Stomach (tissue), 9 donors: ENCODE data around the gene SDK2. TPM values are rescaled to one million over a fixed set of nuclear protein-coding genes. Genes with fewer than 3 reads are reported as not detected.

Experiments
- DNase-seq, 2 donors: peaks; one replicate each; pipeline versions ENCODE4 v3.0.0 to v3.0.0-alpha.2; 2013 to 2019
- H3K27ac ChIP-seq, 5 donors: fragments of 200-600 bp in 4 of 5; sonication (generic) in 4 of 5; one replicate each; pipeline ENCODE4 v1.5.1; 2013 to 2019; ENCODE audit warnings: mild to moderate bottlenecking in 1 of 5, moderate library complexity in 1 of 5
- H3K27me3 ChIP-seq, 3 donors: fragments of 200-600 bp; sonication (generic); one replicate each; pipeline ENCODE4 v1.5.1; 2017 to 2019; ENCODE audit warnings: mixed run types in 1 of 3
- H3K36me3 ChIP-seq, 4 donors: fragments of 200-600 bp; sonication (generic); 1 replicate in 3 of 4; 2 replicates in 1 of 4; pipeline ENCODE4 v1.5.1; 2016 to 2019
- H3K4me1 ChIP-seq, 4 donors: fragments of 200-600 bp; sonication (generic); one replicate each; pipeline ENCODE4 v1.5.1; 2016 to 2019
- H3K4me3 ChIP-seq, 4 donors: fragments of 200-600 bp; sonication (generic) in 3 of 4; one replicate each; pipeline ENCODE4 v1.5.1; 2016 to 2019; ENCODE audit warnings: mild to moderate bottlenecking in 1 of 4
- H3K9me3 ChIP-seq, 4 donors: fragments of 200-600 bp; sonication (generic); one replicate each; pipeline ENCODE4 v1.5.1; 2016 to 2019
- CTCF ChIP-seq, 7 experiments: fragments of 450-650 bp in 4 of 7; fragments of 200-600 bp in 3 of 7; sonication (generic) in 3 of 7; IDR thresholded peaks; one replicate each; pipeline ENCODE4 v1.5.1; 2016 to 2019; ENCODE audit warnings: antibody characterized with exemption in 7 of 7, control low read depth in 2 of 7, mild to moderate bottlenecking in 1 of 7
- EP300 ChIP-seq: sonication (generic); formaldehyde crosslinking; IDR thresholded peaks from one replicate; pipeline ENCODE4 v1.6.1; 2017; ENCODE audit warnings: antibody characterized with exemption
- POLR2A ChIP-seq, 4 donors: fragments of 450-650 bp; IDR thresholded peaks; one replicate each; pipeline ENCODE4 v1.6.1; 2016; ENCODE audit warnings: antibody characterized with exemption in 4 of 4, control low read depth in 2 of 4, mild to moderate bottlenecking in 1 of 4, moderate library complexity in 1 of 4
- POLR2AphosphoS5 ChIP-seq, 3 donors: sonication (generic); formaldehyde crosslinking; IDR thresholded peaks; one replicate each; pipeline ENCODE4 v1.6.1; 2016; ENCODE audit warnings: antibody characterized with exemption in 3 of 3
- WGBS, 5 donors: extraction: QIAGEN DNeasy Blood & Tissue Kit in 3 of 5; methylation state at CpG; one replicate each; pipeline versions ENCODE4 v1.1.5 to v1.1.7; 2013 to 2018; 5-methylcytosine and 5-hydroxymethylcytosine counted together
- intact Hi-C: fragments of 100-400 bp; cut with DNase I; formaldehyde crosslinking; loops from one replicate; pipeline ENCODE4 v1.15.1; 2023; ENCODE audit warnings: low total_unique reads
- polyA plus RNA-seq, 3 donors: library from polyadenylated mRNA; stranded (reverse); fragments of 200-250 nt; gene quantifications; one replicate each; pipeline ENCODE4 v1.2.3, GENCODE V29; 2013
- total RNA-seq, 5 donors: library from RNA; depleted of rRNA; stranded (reverse); fragments of >200 nt; gene quantifications; one replicate each; pipeline versions ENCODE4 v1.1.0 to v1.2.3, GENCODE V29; 2014 to 2016
- donor health status: healthy with polysubstance abuse.
- donor health status: Bipolar disorder and iron deficiency.
- donor health status: healthy.

SDK2 gene
- total and polyA plus RNA-seq, 8 donors, result under 0.01 to 9.6 (median 0.44) TPM; not detected in 1

- Histone ChIP-seq H3K4me3 (no peak overlapping the region), H3K27me3 (peaks cover 0 to 16% (median 0%) of the 10 kb centered on the region in 3 donors), H3K4me1 (peaks cover 0 to 17% (median 10%) of the 10 kb centered on the region in 4 donors), H3K36me3 (no peaks in the 10 kb centered on the region), H3K27ac (no peak overlapping the region), H3K9me3 (no peaks in the 10 kb centered on the region)
- no peak for TF ChIP-seq POLR2AphosphoS5 (IDR thresholded peaks at IDR 0.05)
- TF ChIP-seq CTCF (IDR thresholded peaks at IDR 0.05), result no peak
- no peak for TF ChIP-seq EP300
- no peak for TF ChIP-seq POLR2A (IDR thresholded peaks at IDR 0.05)
- 70 to 89% (median 72%) methylated on average over 6 of the region's 6 CpGs for WGBS, 5 donors
- DNase-seq, result no peak
- intact Hi-C loops, result no loop called here
Observed at GRCh38 chr17:73592079-73592415, 52.2 kb downstream of the SDK2 start.

- Histone ChIP-seq H3K27ac (no peak overlapping the region), H3K4me1 (peaks cover 0 to 17% (median 10%) of the 10 kb centered on the region in 4 donors), H3K4me3 (no peak overlapping the region), H3K9me3 (no peaks in the 10 kb centered on the region), H3K27me3 (peaks cover 0 to 16% (median 0%) of the 10 kb centered on the region in 3 donors), H3K36me3 (no peaks in the 10 kb centered on the region)
- peak in 1 of 2 donors; percentile 61 for DNase-seq
- no peak for TF ChIP-seq POLR2A (IDR thresholded peaks at IDR 0.05)
- TF ChIP-seq CTCF (IDR thresholded peaks at IDR 0.05), result no peak
- TF ChIP-seq EP300, result no peak
- no peak for TF ChIP-seq POLR2AphosphoS5 (IDR thresholded peaks at IDR 0.05)
- intact Hi-C loops, result no loop called here
- 47 to 59% (median 54%) methylated on average over 19 of the region's 19 CpGs for WGBS, 5 donors
Observed at GRCh38 chr17:73591296-73592078, 52.8 kb downstream of the SDK2 start.

GRCh38 chr17:73589363-73589980 lies 54.8 kb downstream of the SDK2 start:
- intact Hi-C loops, result no loop called here
- Histone ChIP-seq H3K36me3 (no peaks in the 10 kb centered on the region), H3K4me1 (peaks cover 0 to 17% (median 10%) of the 10 kb centered on the region in 4 donors), H3K9me3 (no peaks in the 10 kb centered on the region), H3K27ac (no peak overlapping the region), H3K27me3 (peaks cover 0 to 20% (median 0%) of the 10 kb centered on the region in 3 donors), H3K4me3 (no peak overlapping the region)
- TF ChIP-seq CTCF (IDR thresholded peaks at IDR 0.05) (no peak), POLR2AphosphoS5 (IDR thresholded peaks at IDR 0.05) (no peak), EP300 (no peak), POLR2A (IDR thresholded peaks at IDR 0.05) (no peak)
- DNase-seq, result no peak
- WGBS, 5 donors, result 75 to 86% (median 80%) methylated on average over 10 to 11 of the region's 11 CpGs

- DNase-seq, result no peak
Observed at GRCh38 chr17:73588891-73589290, 55.4 kb downstream of the SDK2 start.

More at GRCh38 chr17:73588891-73589290, 55.4 kb downstream of the SDK2 start:
- Histone ChIP-seq H3K27ac (no peak overlapping the region), H3K36me3 (no peaks in the 10 kb centered on the region), H3K4me3 (no peak overlapping the region), H3K9me3 (no peaks in the 10 kb centered on the region), H3K4me1 (peaks cover 0 to 17% (median 10%) of the 10 kb centered on the region in 4 donors), H3K27me3 (peaks cover 0 to 20% (median 0%) of the 10 kb centered on the region in 3 donors)
- no peak for TF ChIP-seq CTCF (IDR thresholded peaks at IDR 0.05)
- no peak for TF ChIP-seq POLR2A (IDR thresholded peaks at IDR 0.05)
- no peak for TF ChIP-seq POLR2AphosphoS5 (IDR thresholded peaks at IDR 0.05)
- TF ChIP-seq EP300, result no peak
- WGBS, 5 donors, result 66 to 83% (median 75%) methylated on average over 6 to 7 of the region's 7 CpGs
- intact Hi-C loops, result no loop called here
